ENCODE data around the gene HHIPL1.

The HHIPL1 gene

GRCh38 chr14:99611646-99612045, 33.3 kb upstream of the HHIPL1 start:
- TF ChIP-seq EZH2phosphoT487 (conservative IDR thresholded peaks at IDR 0.05; ENCODE audit: low read length) (no peak), CTCF (IDR thresholded peaks at IDR 0.05; ENCODE audit: insufficient read depth, low read length, poor library complexity, severe bottlenecking) (no peak)
- H3F3A ChIP-seq (ENCODE audit: insufficient read depth): no peaks in the 10 kb centered on the region

GRCh38 chr14:99612071-99612737, 32.7 kb upstream of the HHIPL1 start:
- H4K20me1 ChIP-seq (ENCODE audit: low read depth, low read length): no peaks in the 10 kb centered on the region

More at GRCh38 chr14:99611646-99612045, 33.3 kb upstream of the HHIPL1 start:
- Histone ChIP-seq H3K27me3 (ENCODE audit: low read length) (no peaks in the 10 kb centered on the region), H3K9ac (ENCODE audit: low read length) (no peak overlapping the region), H3K79me2 (ENCODE audit: insufficient read depth, low read length) (no peaks in the 10 kb centered on the region), H4K20me1 (ENCODE audit: low read depth, low read length) (no peaks in the 10 kb centered on the region), H3K9me3 (ENCODE audit: insufficient read depth, low read length) (no peaks in the 10 kb centered on the region), H2AFZ (ENCODE audit: low read depth, low read length, severe bottlenecking) (no peak overlapping the region), H3K9me2 (replicated peaks; ENCODE audit: insufficient read depth, low read length) (no peaks in the 10 kb centered on the region), H3K4me3 (ENCODE audit: insufficient read depth, low read length, poor library complexity, severe bottlenecking) (no peak overlapping the region), H3K36me3 (ENCODE audit: low read length) (no peaks in the 10 kb centered on the region), H3K4me2 (ENCODE audit: low read depth, low read length, poor library complexity, severe bottlenecking) (no peak overlapping the region), H3K27ac (ENCODE audit: low read depth, low read length) (no peak overlapping the region)

GRCh38 chr14:99612738-99613330, 32.1 kb upstream of the HHIPL1 start:
- Histone ChIP-seq H3K4me3 (ENCODE audit: insufficient read depth, low read length, poor library complexity, severe bottlenecking) (no peak overlapping the region), H3K9me2 (replicated peaks; ENCODE audit: insufficient read depth, low read length) (no peaks in the 10 kb centered on the region), H4K20me1 (ENCODE audit: low read depth, low read length) (no peaks in the 10 kb centered on the region), H3K27me3 (ENCODE audit: low read length) (no peaks in the 10 kb centered on the region), H3K9ac (ENCODE audit: low read length) (no peak overlapping the region), H3K9me3 (ENCODE audit: insufficient read depth, low read length) (no peaks in the 10 kb centered on the region), H2AFZ (ENCODE audit: low read depth, low read length, severe bottlenecking) (no peak overlapping the region), H3F3A (ENCODE audit: insufficient read depth) (no peaks in the 10 kb centered on the region), H3K36me3 (ENCODE audit: low read length) (no peaks in the 10 kb centered on the region), H3K27ac (ENCODE audit: low read depth, low read length) (no peak overlapping the region), H3K79me2 (ENCODE audit: insufficient read depth, low read length) (no peaks in the 10 kb centered on the region), H3K4me2 (ENCODE audit: low read depth, low read length, poor library complexity, severe bottlenecking) (no peak overlapping the region)
- TF ChIP-seq CTCF (IDR thresholded peaks at IDR 0.05; ENCODE audit: insufficient read depth, low read length, poor library complexity, severe bottlenecking): no peak
- TF ChIP-seq EZH2phosphoT487 (conservative IDR thresholded peaks at IDR 0.05; ENCODE audit: low read length): no peak

More at GRCh38 chr14:99612071-99612737, 32.7 kb upstream of the HHIPL1 start:
- TF ChIP-seq CTCF (IDR thresholded peaks at IDR 0.05; ENCODE audit: insufficient read depth, low read length, poor library complexity, severe bottlenecking): no peak
- Histone ChIP-seq H3K36me3 (ENCODE audit: low read length) (no peaks in the 10 kb centered on the region), H3K9me2 (replicated peaks; ENCODE audit: insufficient read depth, low read length) (no peaks in the 10 kb centered on the region), H3K27me3 (ENCODE audit: low read length) (no peaks in the 10 kb centered on the region), H2AFZ (ENCODE audit: low read depth, low read length, severe bottlenecking) (no peak overlapping the region), H3F3A (ENCODE audit: insufficient read depth) (no peaks in the 10 kb centered on the region), H3K9ac (ENCODE audit: low read length) (no peak overlapping the region), H3K79me2 (ENCODE audit: insufficient read depth, low read length) (no peaks in the 10 kb centered on the region), H3K4me2 (ENCODE audit: low read depth, low read length, poor library complexity, severe bottlenecking) (no peak overlapping the region), H3K9me3 (ENCODE audit: insufficient read depth, low read length) (no peaks in the 10 kb centered on the region), H3K4me3 (ENCODE audit: insufficient read depth, low read length, poor library complexity, severe bottlenecking) (no peak overlapping the region), H3K27ac (ENCODE audit: low read depth, low read length) (no peak overlapping the region)
